Astrocyte (in vitro differentiated cells and primary cell): Measurements from ENCODE around the gene CDH22.

Experiments
- CTCF ChIP-seq: IDR thresholded peaks from 2 replicates; pipeline ENCODE4 v1.5.1; 2011; ENCODE audit warnings: low read depth, mild to moderate bottlenecking, inconsistent platforms, low read length, moderate library complexity; ENCODE audit not compliant: insufficient read depth
- EZH2 ChIP-seq: IDR thresholded peaks from 2 replicates; pipeline ENCODE4 v1.6.1; 2012; ENCODE audit warnings: mild to moderate bottlenecking, low read length, inconsistent platforms; ENCODE audit not compliant: insufficient read depth

GRCh38 chr20:46144432-46145025 is 163.8 kb downstream of the CDH22 start:
- TF ChIP-seq EZH2 (no peak), CTCF (no peak)
